ENCODE measurements around the gene VEZF1. TPM values are rescaled to one million over a fixed set of nuclear protein-coding genes. Genes with fewer than 3 reads are reported as not detected.

The VEZF1 gene
- total RNA-seq, 1 experiment from 2014 or later = 77.7 TPM

DNA sequence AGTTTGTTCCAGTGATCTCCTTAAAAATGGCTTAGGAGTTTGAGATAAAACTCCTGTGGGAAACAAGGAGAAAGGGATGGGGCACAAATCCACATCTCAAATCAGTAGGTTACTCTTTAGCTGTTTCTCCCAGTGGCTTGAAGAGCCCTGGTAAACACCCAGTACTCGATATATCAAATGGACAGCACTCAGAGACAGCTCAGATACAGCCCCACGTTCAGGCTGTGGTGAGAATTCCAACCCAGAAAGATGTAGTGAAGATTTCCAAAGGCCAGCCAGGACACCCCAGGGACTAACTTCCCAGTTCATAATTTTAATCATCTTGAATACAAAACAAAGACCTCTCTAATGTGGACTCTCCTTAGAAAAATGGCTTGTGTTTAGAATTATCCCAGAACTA lies 6.4 kb upstream of the VEZF1 start:
- no peak overlapping the region for H3K4me3 ChIP-seq (ENCODE audit: low read depth, low read length, poor library complexity, severe bottlenecking)
- intact Hi-C loops (cut with micrococcal nuclease; ENCODE audit: unreplicated experiment) = no loop called here
- no TSS peak for BruUV-seq (replicated peaks)
- H3K27me3 ChIP-seq (replicated peaks; ENCODE audit: insufficient read depth, low read depth, low read length, poor library complexity) = no peaks in the 10 kb centered on the region
- peaks cover 28% of the 10 kb centered on the region for H3K36me3 ChIP-seq (ENCODE audit: insufficient read depth, low read length, poor library complexity, severe bottlenecking)
- ChIA-PET CTCF (interaction anchor here (0.5 kb wide), 1 partner anchor 147 kb away, joined by 3 read pairs; no protein-coding TSS in a partner anchor), POLR2A (ENCODE audit: low non-redundant PET) (interaction anchor here (0.6 to 1.5 kb wide), 3 partner anchors 12 to 482 kb away, joined by 3 to 5 read pairs (median 3); partner anchors contain the start of gene SRSF1)
- no peak overlapping the region for H3K27ac ChIP-seq (ENCODE audit: low read depth, low read length, poor library complexity, severe bottlenecking)
- peaks cover 16% of the 10 kb centered on the region for H3K4me1 ChIP-seq (ENCODE audit: insufficient read depth, low read length, poor library complexity, severe bottlenecking)
- H3K9me3 ChIP-seq (ENCODE audit: low read depth, low read length, poor library complexity, severe bottlenecking) = no peaks in the 10 kb centered on the region
- no peak for DNase-seq (ENCODE audit: low spot score)
- no peak for TF ChIP-seq EZH2 (IDR thresholded peaks at IDR 0.05; ENCODE audit: borderline replicate concordance, low read depth, low read length, poor library complexity, severe bottlenecking)

- Histone ChIP-seq H3K27me3 (replicated peaks; ENCODE audit: insufficient read depth, low read depth, low read length, poor library complexity) (no peaks in the 10 kb centered on the region), H3K4me1 (ENCODE audit: insufficient read depth, low read length, poor library complexity, severe bottlenecking) (peaks cover 17% of the 10 kb centered on the region), H3K9me3 (ENCODE audit: low read depth, low read length, poor library complexity, severe bottlenecking) (no peaks in the 10 kb centered on the region), H3K27ac (ENCODE audit: low read depth, low read length, poor library complexity, severe bottlenecking) (peak overlapping the region; percentile 11), H3K4me3 (ENCODE audit: low read depth, low read length, poor library complexity, severe bottlenecking) (no peak overlapping the region), H3K36me3 (ENCODE audit: insufficient read depth, low read length, poor library complexity, severe bottlenecking) (peaks cover 21% of the 10 kb centered on the region)
- no peak for DNase-seq (ENCODE audit: low spot score)
- POLR2A ChIA-PET (ENCODE audit: low non-redundant PET) = interaction anchor here (0.6 to 1.3 kb wide), 3 partner anchors 119 to 1859 kb away, joined by 3 to 5 read pairs (median 4); no protein-coding TSS in a partner anchor
- BruUV-seq (replicated peaks) = no TSS peak
- TF ChIP-seq EZH2 (IDR thresholded peaks at IDR 0.05; ENCODE audit: borderline replicate concordance, low read depth, low read length, poor library complexity, severe bottlenecking) = no peak
- TF ChIP-seq, protein P1, sequence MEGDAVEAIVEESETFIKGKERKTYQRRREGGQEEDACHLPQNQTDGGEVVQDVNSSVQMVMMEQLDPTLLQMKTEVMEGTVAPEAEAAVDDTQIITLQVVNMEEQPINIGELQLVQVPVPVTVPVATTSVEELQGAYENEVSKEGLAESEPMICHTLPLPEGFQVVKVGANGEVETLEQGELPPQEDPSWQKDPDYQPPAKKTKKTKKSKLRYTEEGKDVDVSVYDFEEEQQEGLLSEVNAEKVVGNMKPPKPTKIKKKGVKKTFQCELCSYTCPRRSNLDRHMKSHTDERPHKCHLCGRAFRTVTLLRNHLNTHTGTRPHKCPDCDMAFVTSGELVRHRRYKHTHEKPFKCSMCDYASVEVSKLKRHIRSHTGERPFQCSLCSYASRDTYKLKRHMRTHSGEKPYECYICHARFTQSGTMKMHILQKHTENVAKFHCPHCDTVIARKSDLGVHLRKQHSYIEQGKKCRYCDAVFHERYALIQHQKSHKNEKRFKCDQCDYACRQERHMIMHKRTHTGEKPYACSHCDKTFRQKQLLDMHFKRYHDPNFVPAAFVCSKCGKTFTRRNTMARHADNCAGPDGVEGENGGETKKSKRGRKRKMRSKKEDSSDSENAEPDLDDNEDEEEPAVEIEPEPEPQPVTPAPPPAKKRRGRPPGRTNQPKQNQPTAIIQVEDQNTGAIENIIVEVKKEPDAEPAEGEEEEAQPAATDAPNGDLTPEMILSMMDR (conservative IDR thresholded peaks at IDR 0.05; ENCODE audit: low read depth, low read length) = no peak
- intact Hi-C loops (cut with micrococcal nuclease; ENCODE audit: unreplicated experiment) = no loop called here
- CTCF ChIA-PET = interaction anchor here (0.5 kb wide), 1 partner anchor 133 kb away, joined by 5 read pairs; no protein-coding TSS in a partner anchor
These were observed 5.7 kb upstream of the VEZF1 start for GRCh38 chr17:57993471-57994365.

DNA sequence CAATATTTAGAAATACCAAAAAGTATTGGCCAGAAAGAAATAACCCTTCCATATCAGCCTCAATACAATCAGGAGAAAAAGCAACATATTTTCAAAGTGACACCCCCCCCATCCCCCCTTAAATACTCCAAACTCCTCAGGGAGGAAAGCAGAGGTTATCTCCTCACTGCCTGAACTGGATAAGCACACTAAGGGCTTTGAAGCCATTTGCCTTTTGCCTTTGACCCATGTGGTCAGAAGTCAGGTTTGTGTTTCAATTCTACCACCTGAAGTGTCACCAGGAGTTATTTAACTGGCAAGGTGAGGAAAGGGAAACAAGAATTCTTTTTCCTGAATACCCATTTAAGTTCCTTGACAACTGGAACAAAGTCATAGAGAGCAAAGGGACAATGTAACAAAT lies 3.5 kb upstream of the VEZF1 start:
- Histone ChIP-seq H3K9me3 (ENCODE audit: low read depth, low read length, poor library complexity, severe bottlenecking) (no peaks in the 10 kb centered on the region), H3K36me3 (ENCODE audit: insufficient read depth, low read length, poor library complexity, severe bottlenecking) (no peaks in the 10 kb centered on the region), H3K27me3 (replicated peaks; ENCODE audit: insufficient read depth, low read depth, low read length, poor library complexity) (no peaks in the 10 kb centered on the region), H3K4me3 (ENCODE audit: low read depth, low read length, poor library complexity, severe bottlenecking) (no peak overlapping the region), H3K4me1 (ENCODE audit: insufficient read depth, low read length, poor library complexity, severe bottlenecking) (peaks cover 18% of the 10 kb centered on the region), H3K27ac (ENCODE audit: low read depth, low read length, poor library complexity, severe bottlenecking) (no peak overlapping the region)
- no peak for DNase-seq (ENCODE audit: low spot score)
- intact Hi-C loops (cut with micrococcal nuclease; ENCODE audit: unreplicated experiment) = no loop called here
- CTCF ChIA-PET = no interaction called here
- no TSS peak for BruUV-seq (replicated peaks)
- POLR2A ChIA-PET (ENCODE audit: low non-redundant PET) = no interaction called here
- TF ChIP-seq EZH2 (IDR thresholded peaks at IDR 0.05; ENCODE audit: borderline replicate concordance, low read depth, low read length, poor library complexity, severe bottlenecking) = no peak
- TF ChIP-seq, protein P1 (conservative IDR thresholded peaks at IDR 0.05; ENCODE audit: low read depth, low read length) = no peak

Data from A673 (cell line).